ENCODE measurements around the gene ALOX5AP.

ALOX5AP gene

DNA sequence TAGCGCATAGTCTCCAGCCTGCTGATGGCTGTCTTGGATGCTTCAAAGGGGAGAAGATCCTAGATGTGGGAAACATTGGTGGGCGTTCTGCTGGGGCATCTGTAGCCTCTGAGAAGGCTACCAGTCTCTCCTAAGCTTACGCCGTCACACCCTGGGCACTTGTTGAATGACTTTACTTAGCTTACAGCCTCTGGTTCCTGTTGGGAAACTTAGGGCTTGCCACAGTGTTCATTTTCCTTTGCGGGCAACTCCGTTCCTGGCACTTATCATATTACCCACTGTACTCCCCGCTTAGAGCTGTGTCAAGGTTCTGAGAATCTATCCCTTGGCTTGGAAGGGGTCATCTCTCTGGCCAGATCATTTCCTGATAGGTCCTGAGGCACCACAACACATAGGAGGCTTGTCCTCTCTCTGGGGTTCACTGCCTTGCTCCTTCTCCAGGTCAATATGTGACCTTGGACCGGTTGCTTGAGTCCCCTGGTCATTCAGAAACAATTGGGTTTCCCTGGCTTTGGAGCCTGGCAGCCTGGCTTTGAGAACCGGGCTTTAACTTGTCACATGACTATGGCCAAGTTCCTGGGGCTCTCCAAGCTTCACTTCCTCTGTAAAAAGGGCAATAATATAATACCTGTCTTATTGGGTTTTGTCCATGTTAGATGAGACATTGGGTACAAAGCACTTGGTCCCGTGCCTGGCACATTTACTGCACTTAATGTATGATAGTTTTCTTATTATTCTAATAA lies 20.5 kb upstream of the ALOX5AP start:
- DNase-seq (ENCODE audit: low read depth) = no peak

DNA sequence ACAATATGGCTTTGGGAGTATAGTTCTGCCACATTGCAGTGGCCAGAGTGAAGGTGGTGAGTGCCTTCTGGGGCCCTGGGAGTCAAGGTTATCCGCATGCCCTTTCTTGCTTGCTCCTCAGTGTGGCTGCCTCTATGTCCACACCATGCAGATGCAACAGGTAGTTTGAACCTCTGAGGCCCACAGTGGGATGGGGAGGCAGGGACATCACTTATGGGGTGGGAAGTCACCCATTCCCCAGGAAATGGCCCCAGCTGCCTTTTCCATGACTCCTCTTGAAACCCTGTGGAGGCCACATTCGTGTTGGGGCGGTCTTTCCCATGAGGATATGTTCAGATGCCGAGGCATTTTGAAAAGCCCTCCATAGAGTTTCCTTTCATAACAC lies 20.0 kb upstream of the ALOX5AP start:
- DNase-seq (ENCODE audit: low read depth) = no peak

GRCh38 chr13:30715837-30716236 lies 19.5 kb upstream of the ALOX5AP start:
- DNase-seq (ENCODE audit: low read depth) = no peak

GRCh38 chr13:30718661-30719524 lies 16.4 kb upstream of the ALOX5AP start:
- no peak for DNase-seq (ENCODE audit: low read depth)

- DNase-seq (ENCODE audit: low read depth) = no peak
Observed at GRCh38 chr13:30719525-30719914, 15.8 kb upstream of the ALOX5AP start.

DNA sequence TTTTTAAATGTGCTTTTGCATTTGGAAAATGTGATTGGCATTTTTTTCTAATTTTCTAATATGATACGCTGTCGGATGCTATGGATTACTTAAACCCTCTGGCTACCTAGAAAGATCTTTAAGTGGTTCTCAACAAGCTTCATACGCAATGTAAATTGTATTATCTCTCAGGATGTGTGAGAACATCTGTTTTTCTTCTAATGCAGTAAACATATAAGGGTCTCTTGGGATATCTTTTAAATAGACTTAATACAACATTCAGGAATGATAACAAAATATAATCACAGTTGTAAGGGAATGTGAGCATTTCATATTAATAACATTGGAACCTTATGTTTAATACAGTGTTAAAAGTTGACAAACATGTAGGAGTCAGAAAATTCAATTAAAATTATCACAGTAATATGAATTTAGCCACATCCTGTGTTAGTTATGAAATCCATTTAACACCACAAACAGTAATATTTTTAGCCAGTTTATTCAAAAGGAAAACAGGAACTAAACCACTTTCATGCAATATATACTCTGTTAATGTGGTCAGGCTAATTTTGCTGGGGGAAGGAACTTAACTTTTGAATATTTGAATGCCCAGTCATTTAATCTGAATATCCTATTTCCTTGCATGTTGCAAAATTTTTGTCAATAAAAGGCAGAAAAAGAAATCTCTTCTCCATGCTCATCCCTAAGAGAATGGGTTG lies 15.0 kb upstream of the ALOX5AP start:
- no peak for DNase-seq (ENCODE audit: low read depth)

GRCh38 chr13:30721936-30722335 lies 13.4 kb upstream of the ALOX5AP start:
- no peak for DNase-seq (ENCODE audit: low read depth)

DNA sequence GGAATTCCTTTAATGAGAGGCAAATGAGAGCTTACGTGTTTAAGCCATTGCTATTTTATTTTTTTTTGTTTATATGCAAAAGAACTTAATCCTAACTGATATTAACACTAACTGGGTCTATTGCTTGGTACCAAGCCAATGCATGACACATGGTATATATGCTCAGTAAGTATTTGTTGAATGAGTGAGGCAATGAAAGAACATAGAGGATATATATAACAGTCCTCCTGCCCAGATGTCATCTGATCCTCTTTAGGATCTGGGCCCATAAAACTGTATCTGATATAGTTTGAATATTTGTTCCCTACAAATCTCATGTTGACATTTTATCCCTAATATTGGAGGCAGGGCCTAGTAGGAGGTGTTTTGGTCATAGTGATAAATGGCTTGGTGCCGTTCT lies 13.0 kb upstream of the ALOX5AP start:
- no peak for DNase-seq (ENCODE audit: low read depth)

- no peak for DNase-seq (ENCODE audit: low read depth)
Observed at GRCh38 chr13:30724778-30725177, 10.6 kb upstream of the ALOX5AP start.

GRCh38 chr13:30725326-30726085 lies 9.8 kb upstream of the ALOX5AP start:
- DNase-seq (ENCODE audit: low read depth) = no peak

- DNase-seq (ENCODE audit: low read depth) = no peak
Observed at GRCh38 chr13:30726192-30726591, 9.2 kb upstream of the ALOX5AP start.

- no peak for DNase-seq (ENCODE audit: low read depth)
Observed at GRCh38 chr13:30727491-30728355, 7.6 kb upstream of the ALOX5AP start.

- no peak for DNase-seq (ENCODE audit: low read depth)
Observed at GRCh38 chr13:30729801-30730200, 5.5 kb upstream of the ALOX5AP start.

GRCh38 chr13:30730526-30730925 lies 4.8 kb upstream of the ALOX5AP start:
- DNase-seq (ENCODE audit: low read depth) = no peak

- DNase-seq (ENCODE audit: low read depth) = no peak
Observed at GRCh38 chr13:30731361-30732045, 3.8 kb upstream of the ALOX5AP start.

GRCh38 chr13:30732046-30732390 lies 3.3 kb upstream of the ALOX5AP start:
- DNase-seq (ENCODE audit: low read depth) = no peak

DNA sequence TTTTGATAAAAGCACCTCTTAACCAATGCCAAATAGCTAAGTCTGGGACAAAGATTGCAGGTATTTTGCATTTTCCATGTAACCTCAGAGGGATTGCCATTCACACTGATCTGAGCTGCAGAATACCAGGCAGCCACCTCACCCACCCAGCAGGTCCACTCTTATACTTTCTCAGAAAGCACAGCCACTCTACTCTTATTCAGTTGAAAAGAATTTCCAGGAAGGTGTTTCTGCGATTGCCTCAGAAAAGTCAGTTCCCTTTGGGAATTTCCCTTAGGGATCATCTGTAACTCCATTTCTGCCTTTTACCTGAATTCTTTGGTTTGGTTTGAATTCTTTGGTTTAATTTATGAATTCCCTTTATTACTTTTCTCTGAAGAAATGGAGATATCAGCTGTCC lies 904 bp upstream of the ALOX5AP start:
- no peak for DNase-seq (ENCODE audit: low read depth)

GRCh38 chr13:30735872-30736175 lies 481 bp downstream of the ALOX5AP start:
- no peak for DNase-seq (ENCODE audit: low read depth)

- no peak for DNase-seq (ENCODE audit: low read depth)
Observed at GRCh38 chr13:30736461-30737320, 1.3 kb downstream of the ALOX5AP start.
